ENCODE data around the gene RCOR3.

- no peak for TF ChIP-seq CTCF (IDR thresholded peaks at IDR 0.05; ENCODE audit: borderline replicate concordance, extremely low read depth, low read length, poor library complexity, severe bottlenecking)
- TF ChIP-seq EZH2 (IDR thresholded peaks at IDR 0.05; ENCODE audit: borderline replicate concordance, low read depth, low read length, severe bottlenecking) = no peak
Observed at GRCh38 chr1:211358685-211359084, 99.5 kb downstream of the RCOR3 start.

Data from DND-41 (cell line).